HepG2 (cell line): Measurements from ENCODE around the gene GRIFIN. TPM values are rescaled to one million over a fixed set of nuclear protein-coding genes. Genes with fewer than 3 reads are reported as not detected.

Source experiments
- ELK4 ChIP-seq: sonication (generic); formaldehyde crosslinking; IDR thresholded peaks from 2 replicates; pipeline ENCODE4 v1.9.0; 2021; ENCODE audit warnings: missing genetic modification reagents, borderline replicate concordance
- EP300 ChIP-seq, 3 experiments: sonication (generic) in 1 of 3; formaldehyde crosslinking in 1 of 3; IDR thresholded peaks; 2 replicates each; pipeline versions ENCODE4 v1.5.1 to v1.6.1; 2011 to 2020; ENCODE audit warnings: low read depth in 2 of 3, low read length in 2 of 3, borderline replicate concordance in 1 of 3, improper control_type of control experiment in 1 of 3, mild to moderate bottlenecking in 1 of 3, missing genetic modification reagents in 1 of 3, moderate library complexity in 1 of 3
- FUBP1 ChIP-seq: sonication (generic); formaldehyde crosslinking; IDR thresholded peaks from 2 replicates; pipeline ENCODE4 v1.5.1; 2020; ENCODE audit warnings: missing genetic modification reagents, mild to moderate bottlenecking, borderline replicate concordance
- HDAC2 ChIP-seq: sonication (generic); formaldehyde crosslinking; IDR thresholded peaks from 2 replicates; pipeline ENCODE4 v1.4.0; 2020; ENCODE audit warnings: missing genetic modification reagents
- HNF1A ChIP-seq, 2 experiments: sonication (generic) in 1 of 2; formaldehyde crosslinking in 1 of 2; IDR thresholded peaks; 2 replicates each; pipeline versions ENCODE4 v1.4.0 to v1.6.1; 2016 to 2020; ENCODE audit warnings: borderline replicate concordance in 1 of 2, low read depth in 1 of 2, mild to moderate bottlenecking in 1 of 2, missing genetic modification reagents in 1 of 2
- HOXA9 ChIP-seq: sonication (generic); formaldehyde crosslinking; IDR thresholded peaks from 2 replicates; pipeline ENCODE4 v1.8.1; 2022; ENCODE audit warnings: missing genetic modification reagents, mild to moderate bottlenecking, moderate library complexity, borderline replicate concordance
- MTF1 ChIP-seq: sonication (generic); formaldehyde crosslinking; IDR thresholded peaks from 2 replicates; pipeline ENCODE4 v1.5.0; 2020; ENCODE audit warnings: missing genetic modification reagents
- NR2F2 ChIP-seq: IDR thresholded peaks from 2 replicates; pipeline ENCODE4 v1.6.1; 2012; ENCODE audit warnings: low read depth, inconsistent platforms, borderline replicate concordance
- RAD51 ChIP-seq: fragments of 450-650 bp; IDR thresholded peaks from 2 replicates; pipeline ENCODE4 v1.6.1; 2016; ENCODE audit warnings: borderline replicate concordance
- SYNCRIP ChIP-seq: fragments of 200-400 bp; formaldehyde crosslinking; IDR thresholded peaks from 2 replicates; pipeline ENCODE4 v1.6.1; 2018; ENCODE audit warnings: mild to moderate bottlenecking, low read depth, low read length; ENCODE audit not compliant: insufficient read depth
- ZFP36 ChIP-seq: fragments of 150-350 bp; IDR thresholded peaks from 2 replicates; pipeline ENCODE4 v1.6.1; 2018; ENCODE audit warnings: borderline replicate concordance, low read length, low read depth; ENCODE audit not compliant: partially characterized antibody
- ZNF276 ChIP-seq: sonication (generic); formaldehyde crosslinking; IDR thresholded peaks from 2 replicates; pipeline ENCODE4 v1.4.0; 2020; ENCODE audit warnings: mild to moderate bottlenecking, low read depth, missing genetic modification reagents
- ZNF768 ChIP-seq: sonication (generic); formaldehyde crosslinking; IDR thresholded peaks from 2 replicates; pipeline ENCODE4 v1.4.0; 2020; ENCODE audit warnings: missing genetic modification reagents
- ZNF777 ChIP-seq: sonication (generic); formaldehyde crosslinking; IDR thresholded peaks from 2 replicates; pipeline ENCODE4 v1.4.0; 2020; ENCODE audit warnings: missing genetic modification reagents
- ZSCAN30 ChIP-seq: sonication (generic); formaldehyde crosslinking; IDR thresholded peaks from 2 replicates; pipeline ENCODE4 v1.5.0; 2020; ENCODE audit warnings: mild to moderate bottlenecking, missing genetic modification reagents
- polyA plus RNA-seq, 8 experiments: library from polyadenylated mRNA; depleted of rRNA in 3 of 8; stranded (reverse) in 7 of 8; unstranded in 1 of 8; fragments of >200 nt; fragmentation: Illumina TruSeq in 4 of 8; extraction: Trizol in 4 of 8; gene quantifications; 2 replicates each; pipeline versions ENCODE4 v1.2.1 to v1.2.3, GENCODE V29; 2011 to 2016; ENCODE audit warnings: low read depth in 4 of 8, missing spikeins in 1 of 8, mixed read lengths in 1 of 8; ENCODE audit not compliant: insufficient read depth in 1 of 8
- total RNA-seq, 5 experiments: library from RNA; depleted of rRNA; stranded (reverse); fragments of >200 nt; fragmentation: Illumina TruSeq; extraction: Trizol; gene quantifications; 2 replicates each; pipeline ENCODE4 v1.2.3, GENCODE V29; 2016; ENCODE audit warnings: low read depth in 1 of 5
- TF ChIP-seq, protein P1 (sequence below): sonication (generic); formaldehyde crosslinking; IDR thresholded peaks from 2 replicates; pipeline ENCODE4 v1.8.0; 2023; ENCODE audit warnings: mild to moderate bottlenecking, missing genetic modification reagents

Gene GRIFIN
- total and polyA plus RNA-seq, 2 of the 13 experiments (the other 11 are each of a cell fraction or from before 2014, with no cell fraction given): not detected

- TF ChIP-seq, protein P1, sequence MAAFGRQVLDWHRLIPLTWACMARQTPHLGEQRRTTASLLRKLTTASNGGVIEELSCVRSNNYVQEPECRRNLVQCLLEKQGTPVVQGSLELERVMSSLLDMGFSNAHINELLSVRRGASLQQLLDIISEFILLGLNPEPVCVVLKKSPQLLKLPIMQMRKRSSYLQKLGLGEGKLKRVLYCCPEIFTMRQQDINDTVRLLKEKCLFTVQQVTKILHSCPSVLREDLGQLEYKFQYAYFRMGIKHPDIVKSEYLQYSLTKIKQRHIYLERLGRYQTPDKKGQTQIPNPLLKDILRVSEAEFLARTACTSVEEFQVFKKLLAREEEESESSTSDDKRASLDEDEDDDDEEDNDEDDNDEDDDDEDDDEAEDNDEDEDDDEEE (CRISPR knock-in tag): no peak
- TF ChIP-seq EP300 (IDR thresholded peaks at IDR 0.05; ENCODE audit: low read depth in 2 of 2, low read length in 2 of 2): peak in 1 of 2 experiments; percentile 67; a peak in 1 of 4 replicates
- TF ChIP-seq EP300 (CRISPR knock-in tag; IDR thresholded peaks at IDR 0.05; ENCODE audit: borderline replicate concordance): peak; percentile 63; the same call in 1 of the 2 replicates
- no peak for TF ChIP-seq HOXA9 (CRISPR knock-in tag)
- TF ChIP-seq HDAC2 (CRISPR knock-in tag): peak; percentile 67; the same call in 1 of the 2 replicates
- TF ChIP-seq ZNF276 (CRISPR knock-in tag): no peak
- no peak for TF ChIP-seq ZFP36
- no peak for TF ChIP-seq ZNF777 (CRISPR knock-in tag)
- TF ChIP-seq FUBP1 (CRISPR knock-in tag): peak; percentile 64; the same call in 1 of the 2 replicates
- no peak for TF ChIP-seq SYNCRIP
- TF ChIP-seq ZSCAN30 (CRISPR knock-in tag): no peak
- peak; percentile 56; the same call in 1 of the 2 replicates for TF ChIP-seq NR2F2
- TF ChIP-seq HNF1A (IDR thresholded peaks at IDR 0.05; ENCODE audit: low read depth): no peak
- no peak for TF ChIP-seq HNF1A (CRISPR knock-in tag; IDR thresholded peaks at IDR 0.05; ENCODE audit: borderline replicate concordance)
- TF ChIP-seq MTF1 (CRISPR knock-in tag): no peak
- no peak for TF ChIP-seq RAD51
- no peak for TF ChIP-seq ELK4 (CRISPR knock-in tag)
- TF ChIP-seq ZNF768 (CRISPR knock-in tag): no peak
Measured at GRCh38 chr7:2510909-2511768, 34.9 kb upstream of the GRIFIN start (continued).
